SK-N-SH (cell line): Measurements from ENCODE around the gene SMIM14. TPM values are rescaled to one million over a fixed set of nuclear protein-coding genes. Genes with fewer than 3 reads are reported as not detected.

Source experiments
- CTCF ChIA-PET: fragments of 300-600, 350-600 bp; formaldehyde crosslinking; extraction: SDS; loops from one replicate; lab custom pipeline; 2021; lab: Yijun Ruan, JAX
- POLR2A ChIA-PET: fragments of 350-600 bp; sonication (Branson Sonifier 250); formaldehyde crosslinking; extraction: SDS; loops from one replicate; lab custom pipeline; 2020; ENCODE audit warnings: antibody characterized with exemption, inconsistent platforms; lab: Yijun Ruan, JAX
- DNase-seq: peaks from one replicate; pipeline ENCODE4 v3.0.0; 2012
- H2AFZ ChIP-seq: fragments of 200-600 bp; sonication (generic); 2 replicates; pipeline ENCODE4 v1.8.1; 2016; ENCODE audit warnings: antibody characterized with exemption, mild to moderate bottlenecking, low read depth
- H3F3A ChIP-seq: fragments of 200-600 bp; sonication (generic); replicated peaks from 2 replicates; pipeline ENCODE3; 2016; ENCODE audit warnings: antibody characterized with exemption, mild to moderate bottlenecking; ENCODE audit not compliant: insufficient read depth
- H3K27ac ChIP-seq, 2 experiments: fragments of 200-500 bp in 1 of 2; fragments of 200-600 bp in 1 of 2; sonication (Bioruptor generic) in 1 of 2; sonication (generic), shearing (Covaris generic) in 1 of 2; 2 replicates each; pipeline versions ENCODE4 v1.5.1 to v1.6.1; 2014 to 2016; ENCODE audit warnings: low read depth in 2 of 2, inconsistent platforms in 1 of 2, low read length in 1 of 2, mild to moderate bottlenecking in 1 of 2, mixed read lengths in 1 of 2
- H3K27me3 ChIP-seq: fragments of 200-600 bp; sonication (generic), shearing (Covaris generic); 2 replicates; pipeline ENCODE4 v1.6.1; 2016; ENCODE audit warnings: mixed run types; ENCODE audit not compliant: insufficient read depth
- H3K36me3 ChIP-seq, 2 experiments: fragments of 200-500 bp in 1 of 2; fragments of 200-600 bp in 1 of 2; sonication (Bioruptor generic) in 1 of 2; sonication (generic) in 1 of 2; replicated peaks in 1 of 2; 2 replicates each; pipeline versions ENCODE3 to v1.5.1; 2014 to 2016; ENCODE audit warnings: low read length in 1 of 2, mild to moderate bottlenecking in 1 of 2; ENCODE audit not compliant: insufficient read depth in 2 of 2, control insufficient read depth in 1 of 2
- H3K4me1 ChIP-seq, 2 experiments: fragments of 200-500 bp in 1 of 2; fragments of 200-600 bp in 1 of 2; sonication (Bioruptor generic) in 1 of 2; sonication (generic), shearing (Covaris generic) in 1 of 2; 2 replicates each; pipeline versions ENCODE4 v1.5.1 to v1.6.1; 2014 to 2016; ENCODE audit warnings: low read depth in 1 of 2, low read length in 1 of 2, mixed run types in 1 of 2; ENCODE audit not compliant: insufficient read depth in 2 of 2, control insufficient read depth in 1 of 2
- H3K4me2 ChIP-seq: fragments of 200-600 bp; sonication (generic), shearing (Covaris generic); 2 replicates; pipeline ENCODE4 v1.6.1; 2017; ENCODE audit warnings: mixed run types
- H3K4me3 ChIP-seq, 2 experiments: fragments of 200-500 bp in 1 of 2; fragments of 200-600 bp in 1 of 2; sonication (Bioruptor generic) in 1 of 2; sonication (generic), shearing (Covaris generic) in 1 of 2; 2 replicates each; pipeline versions ENCODE4 v1.5.1 to v1.8.1; 2014 to 2016; ENCODE audit warnings: low read depth in 2 of 2, inconsistent platforms in 1 of 2, low read length in 1 of 2, mild to moderate bottlenecking in 1 of 2, mixed read lengths in 1 of 2, moderate library complexity in 1 of 2
- H3K79me2 ChIP-seq: fragments of 200-600 bp; sonication (generic); 2 replicates; pipeline ENCODE4 v1.8.1; 2017; ENCODE audit warnings: mild to moderate bottlenecking; ENCODE audit not compliant: insufficient read depth
- H3K9ac ChIP-seq: fragments of 200-600 bp; sonication (generic); 2 replicates; pipeline ENCODE4 v1.6.1; 2017; ENCODE audit warnings: mixed run types
- H3K9me2 ChIP-seq: fragments of 200-600 bp; sonication (generic); 2 replicates; pipeline ENCODE4 v1.6.1; 2017; ENCODE audit warnings: mixed run types
- H3K9me3 ChIP-seq: fragments of 200-600 bp; sonication (generic); 2 replicates; pipeline ENCODE4 v1.6.1; 2017; ENCODE audit warnings: mixed run types, mild to moderate bottlenecking, moderate library complexity
- H4K20me1 ChIP-seq: fragments of 200-600 bp; sonication (generic); 2 replicates; pipeline ENCODE4 v1.6.1; 2017; ENCODE audit warnings: mild to moderate bottlenecking, mixed run types; ENCODE audit not compliant: insufficient read depth
- ELF1 ChIP-seq: IDR thresholded peaks from 2 replicates; pipeline ENCODE4 v1.4.0; 2012
- EP300 ChIP-seq, 2 experiments: IDR thresholded peaks; 2 replicates each; pipeline versions ENCODE4 v1.4.0 to v1.6.1; 2012; ENCODE audit warnings: borderline replicate concordance in 1 of 2, low read depth in 1 of 2, low read length in 1 of 2
- EZH2phosphoT487 ChIP-seq: fragments of 200-600 bp; sonication (generic); IDR thresholded peaks from 2 replicates; pipeline ENCODE4 v1.6.1; 2017; ENCODE audit warnings: low read depth, mixed run types, mild to moderate bottlenecking, antibody characterized with exemption, moderate library complexity, borderline replicate concordance
- GATA2 ChIP-seq: sonication (generic); formaldehyde crosslinking; IDR thresholded peaks from 2 replicates; pipeline ENCODE4 v1.5.0; 2020; ENCODE audit warnings: mild to moderate bottlenecking, missing genetic modification reagents
- MEF2A ChIP-seq: IDR thresholded peaks from 2 replicates; pipeline ENCODE4 v1.4.0; 2012; ENCODE audit warnings: low read depth, borderline replicate concordance
- MXI1 ChIP-seq: IDR thresholded peaks from 2 replicates; pipeline ENCODE4 v1.6.1; 2012; ENCODE audit warnings: mild to moderate bottlenecking, low read depth, low read length, improper control_type of control experiment
- NFIC ChIP-seq: IDR thresholded peaks from 2 replicates; pipeline ENCODE4 v1.4.0; 2012; ENCODE audit warnings: borderline replicate concordance
- NRF1 ChIP-seq: IDR thresholded peaks from 2 replicates; pipeline ENCODE4 v1.6.1; 2012; ENCODE audit warnings: low read depth, mild to moderate bottlenecking, low read length
- POLR2AphosphoS5 ChIP-seq: IDR thresholded peaks from 2 replicates; pipeline ENCODE4 v1.6.1; 2012; ENCODE audit warnings: low read depth, low read length
- RFX5 ChIP-seq: IDR thresholded peaks from 2 replicates; pipeline ENCODE4 v1.6.1; 2012; ENCODE audit warnings: mild to moderate bottlenecking, improper control_type of control experiment, low read length
- RXRA ChIP-seq: IDR thresholded peaks from 2 replicates; pipeline ENCODE4 v1.4.0; 2012; ENCODE audit warnings: low read depth, mild to moderate bottlenecking, borderline replicate concordance
- SIN3A ChIP-seq: IDR thresholded peaks from 2 replicates; pipeline ENCODE4 v1.6.1; 2012; ENCODE audit warnings: low read depth, mild to moderate bottlenecking, low read length, moderate library complexity, borderline replicate concordance
- TCF12 ChIP-seq: IDR thresholded peaks from 2 replicates; pipeline ENCODE4 v1.4.0; 2012
- ZBTB33 ChIP-seq: IDR thresholded peaks from 2 replicates; pipeline ENCODE4 v1.4.0; 2012; ENCODE audit warnings: low read depth, borderline replicate concordance
- WGBS: methylation state at CpG from one replicate; pipeline ENCODE4 v1.1.6; 2017; ENCODE audit warnings: low lambda C conversion rate; 5-methylcytosine and 5-hydroxymethylcytosine counted together
- polyA plus RNA-seq, 3 experiments: library from polyadenylated mRNA; depleted of rRNA; stranded (reverse); fragments of >200 nt; gene quantifications; 2 replicates each; pipeline ENCODE4 v1.2.3, GENCODE V29; 2012
- TF ChIP-seq, protein P1 (sequence below): fragments of 150-350 bp; IDR thresholded peaks from 2 replicates; pipeline ENCODE4 v1.6.1; 2017; ENCODE audit warnings: antibody characterized with exemption, low read length, low read depth, borderline replicate concordance
- TF ChIP-seq, protein P2 (sequence below): IDR thresholded peaks from 2 replicates; pipeline ENCODE4 v1.4.0; 2012; ENCODE audit warnings: low read depth, borderline replicate concordance
- TF ChIP-seq, protein P3 (sequence below): IDR thresholded peaks from 2 replicates; pipeline ENCODE4; 2012

The SMIM14 gene
- polyA plus RNA-seq, 1 of the 3 experiments (the other 2 are of a cell fraction): 12.6 TPM

DNA sequence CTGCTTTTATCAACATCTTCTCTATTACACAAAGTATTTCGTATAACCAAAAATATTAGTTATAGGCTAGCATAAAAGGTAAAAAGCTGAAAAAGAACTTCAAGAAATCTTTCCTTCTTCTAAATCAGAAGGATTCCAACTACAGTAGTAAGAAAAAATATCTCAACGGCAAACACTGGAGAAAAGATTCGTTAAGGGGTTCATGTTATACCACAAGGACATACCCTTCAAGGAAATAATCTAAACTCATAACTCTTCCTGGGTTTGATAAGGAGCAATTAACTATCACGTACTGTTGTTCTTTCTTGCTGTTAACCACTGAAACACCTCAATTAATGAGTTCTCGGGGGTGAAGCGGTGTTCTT, 1.5 kb downstream of the SMIM14 start:
- POLR2A ChIA-PET: interaction anchor here (0.9 to 3.0 kb wide), 3 partner anchors 111 to 178 kb away, joined by 3 to 40 read pairs (median 3); partner anchors contain the start of genes LIAS, RPL9 and UGDH
- Histone ChIP-seq H4K20me1 (no peaks in the 10 kb centered on the region), H3K79me2 (peaks cover 54% of the 10 kb centered on the region)

More for the DNA sequence above, 1.5 kb downstream of the SMIM14 start:
- peak overlapping the region; percentile 96 for H3K4me2 ChIP-seq
- peak overlapping the region; percentile 91 to 99 for H3K27ac ChIP-seq
- H3K4me1 ChIP-seq: peaks cover 5 to 6% of the 10 kb centered on the region in 2 experiments; a peak in 3 of 4 replicates
- no peaks in the 10 kb centered on the region for H3K9me3 ChIP-seq
- no peaks in the 10 kb centered on the region for H3K36me3 ChIP-seq
- TF ChIP-seq RFX5 (no peak), EP300 (IDR thresholded peaks at IDR 0.05; ENCODE audit: borderline replicate concordance in 1 of 2, low read depth in 1 of 2, low read length in 1 of 2) (no peak), GATA2 (CRISPR knock-in tag) (no peak), ELF1 (no peak), NFIC (no peak), POLR2AphosphoS5 (no peak), NRF1 (no peak), TCF12 (no peak), ZBTB33 (no peak), RXRA (no peak), SIN3A (no peak), EZH2phosphoT487 (no peak), MXI1 (no peak), MEF2A (no peak)
- TF ChIP-seq, protein P1, sequence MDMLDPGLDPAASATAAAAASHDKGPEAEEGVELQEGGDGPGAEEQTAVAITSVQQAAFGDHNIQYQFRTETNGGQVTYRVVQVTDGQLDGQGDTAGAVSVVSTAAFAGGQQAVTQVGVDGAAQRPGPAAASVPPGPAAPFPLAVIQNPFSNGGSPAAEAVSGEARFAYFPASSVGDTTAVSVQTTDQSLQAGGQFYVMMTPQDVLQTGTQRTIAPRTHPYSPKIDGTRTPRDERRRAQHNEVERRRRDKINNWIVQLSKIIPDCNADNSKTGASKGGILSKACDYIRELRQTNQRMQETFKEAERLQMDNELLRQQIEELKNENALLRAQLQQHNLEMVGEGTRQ: no peak
- TF ChIP-seq, protein P2, sequence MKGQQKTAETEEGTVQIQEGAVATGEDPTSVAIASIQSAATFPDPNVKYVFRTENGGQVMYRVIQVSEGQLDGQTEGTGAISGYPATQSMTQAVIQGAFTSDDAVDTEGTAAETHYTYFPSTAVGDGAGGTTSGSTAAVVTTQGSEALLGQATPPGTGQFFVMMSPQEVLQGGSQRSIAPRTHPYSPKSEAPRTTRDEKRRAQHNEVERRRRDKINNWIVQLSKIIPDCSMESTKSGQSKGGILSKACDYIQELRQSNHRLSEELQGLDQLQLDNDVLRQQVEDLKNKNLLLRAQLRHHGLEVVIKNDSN: no peak
- TF ChIP-seq, protein P3, sequence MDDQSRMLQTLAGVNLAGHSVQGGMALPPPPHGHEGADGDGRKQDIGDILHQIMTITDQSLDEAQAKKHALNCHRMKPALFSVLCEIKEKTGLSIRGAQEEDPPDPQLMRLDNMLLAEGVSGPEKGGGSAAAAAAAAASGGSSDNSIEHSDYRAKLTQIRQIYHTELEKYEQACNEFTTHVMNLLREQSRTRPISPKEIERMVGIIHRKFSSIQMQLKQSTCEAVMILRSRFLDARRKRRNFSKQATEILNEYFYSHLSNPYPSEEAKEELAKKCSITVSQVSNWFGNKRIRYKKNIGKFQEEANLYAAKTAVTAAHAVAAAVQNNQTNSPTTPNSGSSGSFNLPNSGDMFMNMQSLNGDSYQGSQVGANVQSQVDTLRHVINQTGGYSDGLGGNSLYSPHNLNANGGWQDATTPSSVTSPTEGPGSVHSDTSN: no peak
- peak overlapping the region; percentile 97 for H3K9ac ChIP-seq
- 6% methylated on average over 6 of the region's 6 CpGs for WGBS
- peaks cover 31% of the 10 kb centered on the region for H3F3A ChIP-seq
- CTCF ChIA-PET: interaction anchor here (1.1 to 5.7 kb wide), 2 partner anchors 61 to 168 kb away, joined by 3 to 30 read pairs; no protein-coding TSS in a partner anchor
- no peaks in the 10 kb centered on the region for H3K9me2 ChIP-seq
- H3K27me3 ChIP-seq: no peaks in the 10 kb centered on the region
- peak overlapping the region; percentile 74 for H2AFZ ChIP-seq
- no peak for DNase-seq
- H3K4me3 ChIP-seq: peak overlapping the region; percentile 85
